HCT116 (cell line): ENCODE results near the gene SLCO4A1. TPM values are rescaled to one million over a fixed set of nuclear protein-coding genes. Genes with fewer than 3 reads are reported as not detected.

Experiments
- ATAC-seq: fragments of 200-7000 bp; cut with Tn5 transposase; 2 replicates; pipeline ENCODE4 v1.9.1; 2020; ENCODE audit warnings: mild to moderate bottlenecking, moderate library complexity
- BruUV-seq: library from RNA; stranded (reverse); fragments of 400-500 nt; replicated peaks from 2 replicates; lab custom pipeline; 2021; lab: Mats Ljungman, UMichigan
- CTCF ChIA-PET: fragments of 300-600 bp; sonication (Branson Sonifier 250); formaldehyde crosslinking; loops from one replicate; lab custom pipeline; 2021; ENCODE audit warnings: antibody characterized with exemption; lab: Charles Lee
- POLR2A ChIA-PET: fragments of 300-600, 350-600 bp; sonication (Branson Sonifier 250); formaldehyde crosslinking; loops from one replicate; lab custom pipeline; 2021; ENCODE audit warnings: antibody characterized with exemption; lab: Charles Lee
- RAD21 ChIA-PET, 2 experiments: fragments of 300-600 bp; sonication (Branson Sonifier 250); formaldehyde crosslinking; loops; one replicate each; lab custom pipeline; 2023; ENCODE audit warnings: low total read pairs in 2 of 2; ENCODE audit not compliant: uncharacterized antibody in 2 of 2, unreplicated experiment in 2 of 2, low non-redundant PET in 1 of 2; lab: Charles Lee
- DNase-seq: peaks from one replicate; pipeline ENCODE4 v3.0.0-alpha.2; 2010; ENCODE audit warnings: low read depth, low spot score
- H2AFZ ChIP-seq: fragments of 200-600 bp; shearing (Covaris generic), sonication (generic); 2 replicates; pipeline ENCODE4 v1.6.1; 2017; ENCODE audit warnings: low read depth, mixed run types, mixed read lengths, antibody characterized with exemption, low read length; ENCODE audit not compliant: poor library complexity, severe bottlenecking
- H3K27ac ChIP-seq: 2 replicates; pipeline ENCODE4 v1.5.1; 2012; ENCODE audit warnings: low read depth, low read length
- H3K27me3 ChIP-seq: fragments of 200-600 bp; sonication (generic); 2 replicates; pipeline ENCODE4 v1.6.1; 2016; ENCODE audit warnings: mixed run types, low read length, mixed read lengths; ENCODE audit not compliant: insufficient read depth
- H3K36me3 ChIP-seq, 2 experiments: fragments of 200-500 bp in 1 of 2; fragments of 200-600 bp in 1 of 2; sonication (Bioruptor generic) in 1 of 2; sonication (generic) in 1 of 2; 2 replicates each; pipeline versions ENCODE4 v1.5.1 to v1.6.1; 2014 to 2016; ENCODE audit warnings: low read length in 2 of 2, inconsistent platforms in 1 of 2, mixed read lengths in 1 of 2, mixed run types in 1 of 2; ENCODE audit not compliant: insufficient read depth in 2 of 2, control insufficient read depth in 1 of 2
- H3K4me1 ChIP-seq, 2 experiments: fragments of 200-600 bp in 1 of 2; sonication (generic) in 1 of 2; 2 replicates each; pipeline versions ENCODE4 v1.5.1 to v1.6.1; 2012 to 2017; ENCODE audit warnings: low read length in 2 of 2, inconsistent platforms in 1 of 2, mild to moderate bottlenecking in 1 of 2, mixed read lengths in 1 of 2, mixed run types in 1 of 2, moderate library complexity in 1 of 2; ENCODE audit not compliant: insufficient read depth in 2 of 2, control insufficient read depth in 1 of 2
- H3K4me2 ChIP-seq: fragments of 200-600 bp; sonication (generic); 2 replicates; pipeline ENCODE4 v1.6.1; 2017; ENCODE audit warnings: mixed run types, low read length, mixed read lengths
- H3K4me3 ChIP-seq, 2 experiments: fragments of 200-600 bp in 1 of 2; sonication (generic) in 1 of 2; replicated peaks in 1 of 2; 2 replicates each; pipeline ENCODE4 v1.5.1; 2011 to 2016; ENCODE audit warnings: low read length in 2 of 2, control low read depth in 1 of 2, low read depth in 1 of 2, mild to moderate bottlenecking in 1 of 2, mixed read lengths in 1 of 2, mixed run types in 1 of 2
- H3K79me2 ChIP-seq: fragments of 200-600 bp; sonication (generic); 2 replicates; pipeline ENCODE4 v1.6.1; 2017; ENCODE audit warnings: mild to moderate bottlenecking, mixed run types, low read length, moderate library complexity, mixed read lengths; ENCODE audit not compliant: insufficient read depth
- H3K9ac ChIP-seq: fragments of 200-600 bp; sonication (generic); 2 replicates; pipeline ENCODE4 v1.6.1; 2016; ENCODE audit warnings: low read length, mixed read lengths
- H3K9me2 ChIP-seq: fragments of 200-600 bp; sonication (generic), shearing (Covaris generic); 2 replicates; pipeline ENCODE4 v1.6.1; 2017; ENCODE audit warnings: mixed run types, mild to moderate bottlenecking, moderate library complexity; ENCODE audit not compliant: insufficient read depth
- H3K9me3 ChIP-seq, 2 experiments: fragments of 200-500 bp in 1 of 2; fragments of 200-600 bp in 1 of 2; sonication (Bioruptor generic) in 1 of 2; sonication (generic) in 1 of 2; 2 replicates each; pipeline ENCODE4 v1.6.1; 2014 to 2017; ENCODE audit warnings: low read length in 2 of 2, mixed read lengths in 2 of 2, inconsistent platforms in 1 of 2, low read depth in 1 of 2, mild to moderate bottlenecking in 1 of 2, mixed run types in 1 of 2, moderate library complexity in 1 of 2; ENCODE audit not compliant: control insufficient read depth in 1 of 2, insufficient read depth in 1 of 2
- H4K20me1 ChIP-seq: fragments of 200-600 bp; sonication (generic), shearing (Covaris generic); 2 replicates; pipeline ENCODE4 v1.6.1; 2017; ENCODE audit warnings: mixed run types, mild to moderate bottlenecking, moderate library complexity; ENCODE audit not compliant: insufficient read depth
- CBX3 ChIP-seq: IDR thresholded peaks from 2 replicates; pipeline ENCODE4 v1.6.1; 2012; ENCODE audit warnings: low read depth
- ELF1 ChIP-seq: IDR thresholded peaks from 2 replicates; pipeline ENCODE4 v1.6.1; 2012; ENCODE audit warnings: low read depth, borderline replicate concordance
- EZH2phosphoT487 ChIP-seq: fragments of 200-600 bp; IDR thresholded peaks from 2 replicates; pipeline ENCODE4 v1.6.1; 2018; ENCODE audit warnings: antibody characterized with exemption, borderline replicate concordance
- JUND ChIP-seq: IDR thresholded peaks from 2 replicates; pipeline ENCODE4 v1.6.1; 2012
- POLR2A ChIP-seq: IDR thresholded peaks from 2 replicates; pipeline ENCODE4 v1.7.0; 2011; ENCODE audit warnings: borderline replicate concordance; ENCODE audit not compliant: insufficient read depth, insufficient read length; ENCODE audit errors: extremely low read depth
- TCF7L2 ChIP-seq: IDR thresholded peaks from 2 replicates; pipeline ENCODE4 v1.7.0; 2011; ENCODE audit warnings: borderline replicate concordance, inconsistent platforms; ENCODE audit not compliant: insufficient read depth, insufficient read length; ENCODE audit errors: extremely low read depth
- ZFX ChIP-seq: fragments of 450-650 bp; IDR thresholded peaks from 2 replicates; pipeline ENCODE4 v1.6.1; 2017
- intact Hi-C: fragments of 100-400 bp; cut with micrococcal nuclease; formaldehyde crosslinking; loops from 2 replicates; pipeline ENCODE4 v1.10.0; 2022
- total RNA-seq: library from RNA; stranded (reverse); gene quantifications from one replicate; pipeline ENCODE4 v1.2.1, GENCODE V29; 2021; ENCODE audit not compliant: unreplicated experiment
- TF ChIP-seq, protein P1 (sequence below), 3 experiments: fragments of 200-600 bp in 1 of 3; sonication (generic) in 1 of 3; IDR thresholded peaks in 2 of 3; conservative IDR thresholded peaks in 1 of 3; 2 replicates each; pipeline ENCODE4 v1.5.1; 2012 to 2017; ENCODE audit warnings: low read depth in 2 of 3, low read length in 2 of 3, antibody characterized with exemption in 1 of 3, borderline replicate concordance in 1 of 3, control low read depth in 1 of 3, mild to moderate bottlenecking in 1 of 3, mixed read lengths in 1 of 3, mixed run types in 1 of 3, moderate library complexity in 1 of 3; ENCODE audit not compliant: insufficient read depth in 1 of 3
- TF ChIP-seq, protein P2 (sequence below): IDR thresholded peaks from 2 replicates; pipeline ENCODE4 v1.6.1; 2012
- TF ChIP-seq, protein P3 (sequence below): IDR thresholded peaks from 2 replicates; pipeline ENCODE4 v1.6.1; 2012

Gene SLCO4A1
- total RNA-seq, 1 experiment from 2014 or later, result 107 TPM

DNA sequence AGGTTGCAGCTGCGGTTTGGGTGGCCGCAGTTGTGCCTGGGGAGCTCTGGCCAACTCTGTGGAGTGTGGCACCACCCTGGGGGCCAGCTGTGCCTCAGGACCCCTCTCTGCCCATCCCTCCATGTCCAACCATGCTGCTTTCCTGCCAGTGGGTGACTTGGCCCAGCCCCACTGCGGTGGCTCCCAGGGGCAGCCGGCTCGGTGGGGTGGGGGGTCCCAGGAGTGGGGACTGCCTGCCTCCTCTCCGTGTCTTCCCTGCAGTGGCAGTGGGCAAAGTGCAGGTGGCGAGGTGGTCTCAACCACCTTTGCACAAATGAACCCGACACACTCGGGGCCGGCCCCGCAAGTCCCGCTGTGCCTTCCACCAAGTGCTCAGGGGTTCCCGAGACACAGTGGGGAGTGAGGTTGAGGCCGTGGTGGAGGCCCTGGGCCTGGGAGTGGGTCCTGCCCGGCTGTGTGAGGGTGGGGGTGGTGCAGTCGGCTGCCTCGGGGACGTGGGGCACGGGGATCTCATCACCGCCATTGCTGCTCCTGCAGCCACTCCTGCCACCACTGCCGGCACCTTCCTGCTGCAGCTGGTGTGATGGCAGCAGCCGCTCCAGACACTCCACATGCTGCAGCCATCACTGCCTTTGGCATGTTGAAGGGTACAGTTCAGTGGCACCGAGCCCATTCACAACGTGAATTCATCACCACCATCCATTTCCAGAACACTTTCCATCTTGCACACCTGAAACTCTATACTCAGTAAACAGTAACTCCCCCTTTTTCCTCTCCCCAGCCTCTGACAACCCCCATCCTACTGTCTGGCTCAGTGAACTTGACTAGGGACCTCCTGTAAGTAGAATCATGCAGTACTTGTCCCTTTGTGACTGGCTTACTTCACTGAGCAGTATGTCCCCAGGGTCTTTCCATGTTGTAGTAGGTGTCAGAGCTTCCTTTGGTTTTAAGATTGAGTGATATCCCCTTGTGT lies 10.7 kb upstream of the SLCO4A1 start:
- ATAC-seq, result no peak
- H3K27ac ChIP-seq, result no peak overlapping the region
- BruUV-seq, result no TSS peak
- no peak for DNase-seq
- H3K27me3 ChIP-seq, result no peaks in the 10 kb centered on the region
- peaks cover 9 to 11% of the 10 kb centered on the region in 2 experiments; a peak in 3 of 4 replicates for H3K4me1 ChIP-seq
- no peak overlapping the region for H3K4me3 ChIP-seq
- CTCF ChIA-PET, result no interaction called here
- no peaks in the 10 kb centered on the region for H3K36me3 ChIP-seq
- no peak overlapping the region for H3K4me2 ChIP-seq
- no peaks in the 10 kb centered on the region for H3K79me2 ChIP-seq
- POLR2A ChIA-PET, result no interaction called here
- no peak overlapping the region for H3K9ac ChIP-seq
- H4K20me1 ChIP-seq, result no peaks in the 10 kb centered on the region
- RAD21 ChIA-PET, result no interaction called here
- TF ChIP-seq POLR2A (no peak), CBX3 (no peak), ZFX (no peak), ELF1 (no peak), EZH2phosphoT487 (no peak), JUND (no peak), TCF7L2 (no peak)
- TF ChIP-seq, protein P1, sequence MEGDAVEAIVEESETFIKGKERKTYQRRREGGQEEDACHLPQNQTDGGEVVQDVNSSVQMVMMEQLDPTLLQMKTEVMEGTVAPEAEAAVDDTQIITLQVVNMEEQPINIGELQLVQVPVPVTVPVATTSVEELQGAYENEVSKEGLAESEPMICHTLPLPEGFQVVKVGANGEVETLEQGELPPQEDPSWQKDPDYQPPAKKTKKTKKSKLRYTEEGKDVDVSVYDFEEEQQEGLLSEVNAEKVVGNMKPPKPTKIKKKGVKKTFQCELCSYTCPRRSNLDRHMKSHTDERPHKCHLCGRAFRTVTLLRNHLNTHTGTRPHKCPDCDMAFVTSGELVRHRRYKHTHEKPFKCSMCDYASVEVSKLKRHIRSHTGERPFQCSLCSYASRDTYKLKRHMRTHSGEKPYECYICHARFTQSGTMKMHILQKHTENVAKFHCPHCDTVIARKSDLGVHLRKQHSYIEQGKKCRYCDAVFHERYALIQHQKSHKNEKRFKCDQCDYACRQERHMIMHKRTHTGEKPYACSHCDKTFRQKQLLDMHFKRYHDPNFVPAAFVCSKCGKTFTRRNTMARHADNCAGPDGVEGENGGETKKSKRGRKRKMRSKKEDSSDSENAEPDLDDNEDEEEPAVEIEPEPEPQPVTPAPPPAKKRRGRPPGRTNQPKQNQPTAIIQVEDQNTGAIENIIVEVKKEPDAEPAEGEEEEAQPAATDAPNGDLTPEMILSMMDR (IDR thresholded peaks at IDR 0.05 in 2 of 3, conservative IDR thresholded peaks at IDR 0.05 in 1 of 3; ENCODE audit: borderline replicate concordance in 1 of 3, insufficient read depth in 1 of 3, low read depth in 2 of 3, low read length in 2 of 3), result no peak
- TF ChIP-seq, protein P2, sequence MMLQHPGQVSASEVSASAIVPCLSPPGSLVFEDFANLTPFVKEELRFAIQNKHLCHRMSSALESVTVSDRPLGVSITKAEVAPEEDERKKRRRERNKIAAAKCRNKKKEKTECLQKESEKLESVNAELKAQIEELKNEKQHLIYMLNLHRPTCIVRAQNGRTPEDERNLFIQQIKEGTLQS, result no peak
- TF ChIP-seq, protein P3, sequence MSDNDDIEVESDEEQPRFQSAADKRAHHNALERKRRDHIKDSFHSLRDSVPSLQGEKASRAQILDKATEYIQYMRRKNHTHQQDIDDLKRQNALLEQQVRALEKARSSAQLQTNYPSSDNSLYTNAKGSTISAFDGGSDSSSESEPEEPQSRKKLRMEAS, result no peak
- TF ChIP-seq, all 23 proteins: peak for 0
- intact Hi-C loops, result no loop called here
- no peaks in the 10 kb centered on the region for H3K9me2 ChIP-seq
- no peak overlapping the region for H2AFZ ChIP-seq
- H3K9me3 ChIP-seq, result no peaks in the 10 kb centered on the region
